Left lung (tissue), 10 donors: ENCODE data around the gene TEX44. TPM values are rescaled to one million over a fixed set of nuclear protein-coding genes. Genes with fewer than 3 reads are reported as not detected.
"Not testable (repeated sequence)": the region's sequence is repeated elsewhere in the genome, so short reads cannot be mapped to it uniquely, and the experiment has no call there.

Source experiments
- ATAC-seq: fragments of 200-7000 bp; cut with Tn5 transposase; one replicate; pipeline ENCODE4 v1.9.1; 2020; ENCODE audit warnings: moderate library complexity
- DNase-seq, 4 donors: peaks; one replicate each; pipeline ENCODE4 v3.0.0-alpha.2; 2013 to 2020
- H3K27ac ChIP-seq, 2 donors: fragments of 200-600 bp; sonication (generic) in 1 of 2; one replicate each; pipeline versions ENCODE4 v1.5.0 to v1.8.0; 2020 to 2021
- H3K27me3 ChIP-seq, 2 donors: fragments of 200-600 bp; sonication (generic) in 1 of 2; one replicate each; pipeline versions ENCODE4 v1.5.0 to v1.8.0; 2020 to 2021
- H3K36me3 ChIP-seq, 2 donors: fragments of 200-600 bp; sonication (generic) in 1 of 2; one replicate each; pipeline versions ENCODE4 v1.5.0 to v1.8.0; 2020 to 2021
- H3K4me1 ChIP-seq, 2 donors: fragments of 200-600 bp; one replicate each; pipeline ENCODE4 v1.8.0; 2021
- H3K4me3 ChIP-seq, 2 donors: fragments of 200-600 bp; sonication (generic) in 1 of 2; one replicate each; pipeline versions ENCODE4 v1.5.0 to v1.8.0; 2020 to 2021; ENCODE audit warnings: mild to moderate bottlenecking in 1 of 2
- H3K9me3 ChIP-seq, 2 donors: fragments of 200-600 bp; sonication (generic) in 1 of 2; one replicate each; pipeline versions ENCODE4 v1.5.0 to v1.8.0; 2020 to 2021
- CTCF ChIP-seq, 2 donors: fragments of 200-600 bp; sonication (generic) in 1 of 2; IDR thresholded peaks; one replicate each; pipeline versions ENCODE4 v1.5.0 to v1.8.0; 2021; ENCODE audit warnings: antibody characterized with exemption in 2 of 2
- intact Hi-C, 2 donors: fragments of 100-400 bp; cut with DNase I; formaldehyde crosslinking; loops; one replicate each; pipeline versions ENCODE4 v1.11.2 to v1.14.2; 2022
- polyA plus RNA-seq, 6 donors: library from polyadenylated mRNA; unstranded; fragments of 120-200 nt; gene quantifications; one replicate each; pipeline ENCODE4 v1.2.1, GENCODE V29; 2013; ENCODE audit not compliant: insufficient read length in 6 of 6
- total RNA-seq, 2 donors: library from RNA; stranded (reverse); fragmentation: NEBNext Ultra II Directional; extraction: Animal tissue kit (Norgen Biotek cat#: 25700); gene quantifications; one replicate each; pipeline ENCODE4 v1.2.1, GENCODE V29; 2021
- donor health status: DM: no; HTN: yes; CAD: no.
- donor health status: DM: no; HTN: no; CAD: no.

The TEX44 gene
- total and polyA plus RNA-seq, 8 donors: not detected

- H3K27ac ChIP-seq: no peak overlapping the region
- H3K9me3 ChIP-seq: no peaks in the 10 kb centered on the region
- ATAC-seq (no peak), DNase-seq (no peak)
- no peaks in the 10 kb centered on the region for H3K27me3 ChIP-seq
- no peaks in the 10 kb centered on the region for H3K4me1 ChIP-seq
- TF ChIP-seq CTCF (IDR thresholded peaks at IDR 0.05): no peak
- H3K36me3 ChIP-seq: no peaks in the 10 kb centered on the region
- intact Hi-C loops: no loop called here
- no peak overlapping the region for H3K4me3 ChIP-seq
Measured at GRCh38 chr2:231571661-231572191, 20.9 kb upstream of the TEX44 start.

GRCh38 chr2:231573096-231573495, 19.6 kb upstream of the TEX44 start:
- TF ChIP-seq CTCF (IDR thresholded peaks at IDR 0.05): no peak
- no peaks in the 10 kb centered on the region for H3K27me3 ChIP-seq
- no peak overlapping the region for H3K27ac ChIP-seq
- no peak overlapping the region for H3K4me3 ChIP-seq
- H3K9me3 ChIP-seq: no peaks in the 10 kb centered on the region
- H3K4me1 ChIP-seq: no peaks in the 10 kb centered on the region
- ATAC-seq (no peak), DNase-seq (no peak)
- intact Hi-C loops: no loop called here
- no peaks in the 10 kb centered on the region for H3K36me3 ChIP-seq

- DNase-seq: no peak
- no peaks in the 10 kb centered on the region for H3K27me3 ChIP-seq
- no peaks in the 10 kb centered on the region for H3K36me3 ChIP-seq
- intact Hi-C loops: no loop called here
- H3K9me3 ChIP-seq: no peaks in the 10 kb centered on the region
- no peak overlapping the region for H3K4me3 ChIP-seq
- no peak for TF ChIP-seq CTCF (IDR thresholded peaks at IDR 0.05)
- no peak overlapping the region for H3K27ac ChIP-seq
- no peaks in the 10 kb centered on the region for H3K4me1 ChIP-seq
- ATAC-seq: no peak
Measured at GRCh38 chr2:231573698-231574421, 18.8 kb upstream of the TEX44 start.

- H3K4me1 ChIP-seq: no peaks in the 10 kb centered on the region
- no peak for TF ChIP-seq CTCF (IDR thresholded peaks at IDR 0.05)
- no peak overlapping the region for H3K27ac ChIP-seq
- H3K4me3 ChIP-seq: no peak overlapping the region
- H3K36me3 ChIP-seq: no peaks in the 10 kb centered on the region
- H3K9me3 ChIP-seq: no peaks in the 10 kb centered on the region
- no peaks in the 10 kb centered on the region for H3K27me3 ChIP-seq
- DNase-seq (no peak), ATAC-seq (no peak)
- intact Hi-C loops: no loop called here
Measured at GRCh38 chr2:231575612-231576256, 16.9 kb upstream of the TEX44 start.

- Histone ChIP-seq H3K4me3 (no peak overlapping the region), H3K9me3 (no peaks in the 10 kb centered on the region), H3K36me3 (no peaks in the 10 kb centered on the region), H3K27ac (no peak overlapping the region), H3K4me1 (no peaks in the 10 kb centered on the region), H3K27me3 (no peaks in the 10 kb centered on the region)
- ATAC-seq: no peak
- intact Hi-C loops: no loop called here
- DNase-seq: no peak
- TF ChIP-seq CTCF (IDR thresholded peaks at IDR 0.05): no peak
Measured at GRCh38 chr2:231576465-231576864, 16.2 kb upstream of the TEX44 start.

GRCh38 chr2:231578655-231579054, 14.0 kb upstream of the TEX44 start:
- intact Hi-C loops, H3K4me1 ChIP-seq, H3K36me3 ChIP-seq, H3K4me3 ChIP-seq, ATAC-seq, H3K27ac ChIP-seq, DNase-seq, H3K27me3 ChIP-seq, H3K9me3 ChIP-seq: not testable (repeated sequence)
